Left lobe of liver (tissue), 1 donor: ENCODE results near the gene ADAP2. TPM values are rescaled to one million over a fixed set of nuclear protein-coding genes. Genes with fewer than 3 reads are reported as not detected.

Experiments used
- total RNA-seq: library from RNA; stranded (reverse); gene quantifications from one replicate; pipeline ENCODE4 v1.2.1, GENCODE V29; 2021
- donor health status: DM: no; HTN: yes; CAD: no.

ADAP2 gene
- total RNA-seq, 1 donor from 2014 or later: 7.7 TPM

Other genes starting within 250 kb of the ADAP2 start
- gene CRLF3, start 97.3 kb upstream of the ADAP2 start, total RNA-seq: 4.2 TPM
- 0.45 TPM for gene ATAD5, start 90.0 kb upstream of the ADAP2 start, total RNA-seq
- 8.6 TPM for gene TEFM, start 15.7 kb upstream of the ADAP2 start, total RNA-seq
- 4.7 TPM for gene RNF135, start 49.1 kb downstream of the ADAP2 start, total RNA-seq
- gene NF1, start 173.0 kb downstream of the ADAP2 start, total RNA-seq: 20.4 TPM